Panc1 (cell line): Measurements from ENCODE around the gene CPT2.

Experiments used
- POLR2AphosphoS5 ChIP-seq: IDR thresholded peaks from 2 replicates; pipeline ENCODE4 v1.6.1; 2012; ENCODE audit warnings: mild to moderate bottlenecking, low read depth, low read length, moderate library complexity
- REST ChIP-seq, 2 experiments: IDR thresholded peaks; 2 replicates each; pipeline ENCODE4 v1.6.1; 2011 to 2012; ENCODE audit warnings: low read depth in 2 of 2, control low read depth in 1 of 2, low read length in 1 of 2, mild to moderate bottlenecking in 1 of 2, moderate library complexity in 1 of 2; ENCODE audit not compliant: insufficient read depth in 1 of 2
- SIN3A ChIP-seq: IDR thresholded peaks from 2 replicates; pipeline ENCODE4 v1.6.1; 2012; ENCODE audit warnings: low read depth, mild to moderate bottlenecking, low read length, moderate library complexity, borderline replicate concordance; ENCODE audit not compliant: insufficient read depth
- TF ChIP-seq, protein P1 (sequence below): fragments of 450-650 bp; IDR thresholded peaks from 2 replicates; pipeline ENCODE4 v1.5.1; 2017; ENCODE audit warnings: mild to moderate bottlenecking

DNA sequence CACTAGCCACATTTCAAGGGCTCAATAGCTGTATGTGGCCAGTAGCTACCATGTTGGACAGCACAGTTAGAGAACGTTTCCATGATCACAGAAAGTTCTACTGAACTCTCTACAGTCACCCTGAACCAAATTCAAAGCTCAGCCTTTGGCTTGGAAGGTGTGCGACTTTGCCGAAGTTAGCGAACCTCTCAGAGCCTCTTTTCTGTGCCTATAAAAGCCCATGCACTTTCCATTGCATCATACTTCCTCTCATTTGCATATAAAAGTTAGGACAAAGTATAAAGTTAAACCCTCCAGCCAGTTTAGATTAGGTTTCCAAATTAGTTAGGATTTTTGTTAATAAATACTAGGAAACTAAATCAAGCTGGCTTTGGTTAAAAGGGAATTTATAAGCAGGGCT is 49.5 kb upstream of the CPT2 start:
- TF ChIP-seq SIN3A (no peak), POLR2AphosphoS5 (no peak), REST (IDR thresholded peaks at IDR 0.05; ENCODE audit: insufficient read depth in 1 of 2, low read depth in 2 of 2, low read length in 1 of 2) (no peak)
- TF ChIP-seq, protein P1, sequence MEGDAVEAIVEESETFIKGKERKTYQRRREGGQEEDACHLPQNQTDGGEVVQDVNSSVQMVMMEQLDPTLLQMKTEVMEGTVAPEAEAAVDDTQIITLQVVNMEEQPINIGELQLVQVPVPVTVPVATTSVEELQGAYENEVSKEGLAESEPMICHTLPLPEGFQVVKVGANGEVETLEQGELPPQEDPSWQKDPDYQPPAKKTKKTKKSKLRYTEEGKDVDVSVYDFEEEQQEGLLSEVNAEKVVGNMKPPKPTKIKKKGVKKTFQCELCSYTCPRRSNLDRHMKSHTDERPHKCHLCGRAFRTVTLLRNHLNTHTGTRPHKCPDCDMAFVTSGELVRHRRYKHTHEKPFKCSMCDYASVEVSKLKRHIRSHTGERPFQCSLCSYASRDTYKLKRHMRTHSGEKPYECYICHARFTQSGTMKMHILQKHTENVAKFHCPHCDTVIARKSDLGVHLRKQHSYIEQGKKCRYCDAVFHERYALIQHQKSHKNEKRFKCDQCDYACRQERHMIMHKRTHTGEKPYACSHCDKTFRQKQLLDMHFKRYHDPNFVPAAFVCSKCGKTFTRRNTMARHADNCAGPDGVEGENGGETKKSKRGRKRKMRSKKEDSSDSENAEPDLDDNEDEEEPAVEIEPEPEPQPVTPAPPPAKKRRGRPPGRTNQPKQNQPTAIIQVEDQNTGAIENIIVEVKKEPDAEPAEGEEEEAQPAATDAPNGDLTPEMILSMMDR, result no peak
